Epithelial cell of proximal tubule (primary cell): ENCODE results near the gene CFAP65. TPM values are rescaled to one million over a fixed set of nuclear protein-coding genes. Genes with fewer than 3 reads are reported as not detected.

Experiments
- DNase-seq: peaks from one replicate; pipeline ENCODE4 v3.0.0-alpha.2; 2011; ENCODE audit warnings: low read depth
- H3K4me3 ChIP-seq: 2 replicates; pipeline ENCODE4 v1.5.1; 2011; ENCODE audit warnings: low read depth, mild to moderate bottlenecking, low read length
- total RNA-seq: library from RNA; depleted of rRNA; stranded (reverse); fragments of >200 nt; gene quantifications from 2 replicates; pipeline ENCODE4 v1.2.3, GENCODE V29; 2015
- TF ChIP-seq, protein P1 (sequence below): conservative IDR thresholded peaks from 2 replicates; pipeline ENCODE4 v1.5.1; 2012; ENCODE audit warnings: low read depth, mild to moderate bottlenecking, low read length

Gene CFAP65
- total RNA-seq, 1 donor from 2014 or later = 1.1 TPM

DNA sequence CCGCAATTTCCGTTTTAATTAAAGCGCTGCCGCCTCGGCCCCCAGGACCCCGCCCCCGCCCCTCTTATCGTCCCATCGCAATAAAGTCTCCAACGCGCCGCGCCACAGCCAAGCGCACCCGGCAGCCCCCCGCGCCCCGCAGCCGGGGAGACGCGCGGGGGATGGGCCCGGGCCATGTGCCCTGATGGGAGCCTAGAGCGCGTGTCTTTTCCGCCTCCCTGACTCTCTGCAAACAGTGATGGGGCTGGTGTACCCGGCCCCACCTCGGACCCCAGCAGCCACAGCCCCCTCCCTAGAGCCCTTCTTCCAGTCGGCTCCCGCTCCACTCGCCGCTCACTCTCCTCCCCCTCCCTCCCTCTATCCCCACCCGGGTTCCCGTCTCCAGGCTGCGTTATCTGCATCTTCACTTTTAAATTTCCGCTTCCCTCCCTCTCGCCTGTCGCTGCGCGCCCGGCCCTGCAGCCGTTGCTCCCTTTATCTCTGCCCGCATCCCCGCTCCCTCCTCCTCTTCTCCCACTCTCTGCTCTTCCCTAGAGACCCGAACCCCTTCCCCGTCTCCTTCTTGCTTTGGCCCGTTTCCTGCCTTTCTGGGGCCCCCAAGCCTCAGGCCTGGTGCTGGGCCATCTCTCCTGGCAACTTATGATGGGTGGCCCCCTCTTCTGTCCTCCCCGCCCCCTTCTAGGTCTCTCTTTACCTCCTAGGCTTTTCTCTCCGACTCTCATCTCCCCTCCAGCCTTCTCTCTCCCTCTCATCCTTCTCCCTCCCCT lies 55.8 kb downstream of the CFAP65 start:
- DNase-seq = no peak
- H3K4me3 ChIP-seq = no peak overlapping the region
- TF ChIP-seq, protein P1, sequence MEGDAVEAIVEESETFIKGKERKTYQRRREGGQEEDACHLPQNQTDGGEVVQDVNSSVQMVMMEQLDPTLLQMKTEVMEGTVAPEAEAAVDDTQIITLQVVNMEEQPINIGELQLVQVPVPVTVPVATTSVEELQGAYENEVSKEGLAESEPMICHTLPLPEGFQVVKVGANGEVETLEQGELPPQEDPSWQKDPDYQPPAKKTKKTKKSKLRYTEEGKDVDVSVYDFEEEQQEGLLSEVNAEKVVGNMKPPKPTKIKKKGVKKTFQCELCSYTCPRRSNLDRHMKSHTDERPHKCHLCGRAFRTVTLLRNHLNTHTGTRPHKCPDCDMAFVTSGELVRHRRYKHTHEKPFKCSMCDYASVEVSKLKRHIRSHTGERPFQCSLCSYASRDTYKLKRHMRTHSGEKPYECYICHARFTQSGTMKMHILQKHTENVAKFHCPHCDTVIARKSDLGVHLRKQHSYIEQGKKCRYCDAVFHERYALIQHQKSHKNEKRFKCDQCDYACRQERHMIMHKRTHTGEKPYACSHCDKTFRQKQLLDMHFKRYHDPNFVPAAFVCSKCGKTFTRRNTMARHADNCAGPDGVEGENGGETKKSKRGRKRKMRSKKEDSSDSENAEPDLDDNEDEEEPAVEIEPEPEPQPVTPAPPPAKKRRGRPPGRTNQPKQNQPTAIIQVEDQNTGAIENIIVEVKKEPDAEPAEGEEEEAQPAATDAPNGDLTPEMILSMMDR = no peak

DNA sequence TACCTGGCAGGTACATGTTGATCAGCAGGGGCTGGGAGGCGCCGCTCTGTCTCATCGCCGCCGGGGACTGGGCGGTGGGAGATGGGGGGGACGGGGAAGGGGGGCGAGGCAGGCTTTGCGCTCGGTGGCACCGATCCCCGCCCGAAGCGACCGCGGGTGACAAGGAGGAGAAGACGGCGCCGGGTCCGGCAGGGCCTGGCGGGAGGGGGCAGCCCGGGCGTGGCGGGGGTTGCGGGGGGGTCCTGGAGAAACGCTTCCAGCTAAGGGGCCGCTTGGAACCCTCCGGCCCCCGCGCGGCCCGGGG lies 56.3 kb downstream of the CFAP65 start, which contains the start of gene FEV:
Gene FEV, minus strand, starts transcription at position 164 of the 304 bp plus-strand sequence. Its CDS starts 109 bp downstream, at position 55.
- no peak for DNase-seq
- TF ChIP-seq, protein P1 = no peak
- no peak within 1 kb of the TSS for H3K4me3 ChIP-seq

DNA sequence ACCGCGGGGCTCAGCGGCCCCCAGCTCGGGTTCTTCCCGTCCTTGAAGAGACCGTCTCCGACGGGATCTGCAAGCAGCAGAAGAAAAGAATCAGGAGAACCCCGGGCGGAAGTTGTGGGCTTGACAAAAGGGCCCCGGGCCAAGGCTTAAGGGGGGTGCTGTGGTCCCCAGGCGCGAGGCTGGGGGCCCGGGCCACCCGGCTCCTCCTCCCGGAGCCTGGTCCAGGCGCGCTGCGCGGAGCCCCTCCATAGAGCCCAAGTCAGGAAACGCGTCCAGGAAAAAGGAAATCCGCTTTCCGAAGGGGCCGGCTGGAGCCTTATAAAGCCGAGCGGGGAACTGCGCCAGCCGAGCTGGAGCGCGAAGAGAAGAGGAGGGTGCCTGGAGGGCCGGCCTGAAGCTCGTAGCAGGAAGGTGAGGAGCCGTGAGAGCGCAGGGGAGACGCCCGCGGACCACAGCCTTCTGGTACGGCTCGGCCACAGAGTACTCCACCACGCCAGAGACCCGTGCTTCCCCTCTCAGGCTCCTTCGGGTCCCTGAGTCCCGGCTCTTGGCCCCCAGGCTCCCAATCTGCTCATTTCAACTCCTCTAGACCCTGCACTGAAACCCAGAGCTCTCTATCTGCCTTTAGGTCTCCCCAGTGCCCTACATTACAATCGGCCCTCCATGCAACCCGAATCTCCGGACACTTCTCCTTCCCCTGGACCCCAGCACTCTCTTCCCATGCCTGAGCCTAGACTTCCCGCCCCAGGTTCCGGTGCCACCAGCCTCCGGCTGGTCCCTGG lies 56.9 kb downstream of the CFAP65 start:
- TF ChIP-seq, protein P1 = no peak
- no peak overlapping the region for H3K4me3 ChIP-seq
- DNase-seq = no peak

DNA sequence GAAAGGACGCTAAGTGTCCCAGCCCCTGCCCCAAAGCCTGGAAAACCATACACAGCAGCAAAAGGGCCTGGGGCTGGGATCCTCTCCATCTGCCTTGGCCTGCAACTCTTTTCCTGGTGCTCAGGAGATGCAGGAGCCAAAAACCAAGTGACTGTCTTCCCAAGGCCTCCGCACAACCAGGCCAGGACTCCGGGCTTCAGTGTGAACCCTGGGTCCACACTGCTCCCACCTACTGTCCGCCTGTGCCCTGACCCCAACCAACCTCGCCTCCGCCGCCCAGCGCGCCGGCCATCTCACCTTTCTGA lies 57.4 kb downstream of the CFAP65 start:
- no peak for DNase-seq
- TF ChIP-seq, protein P1 = no peak
- no peak overlapping the region for H3K4me3 ChIP-seq

DNA sequence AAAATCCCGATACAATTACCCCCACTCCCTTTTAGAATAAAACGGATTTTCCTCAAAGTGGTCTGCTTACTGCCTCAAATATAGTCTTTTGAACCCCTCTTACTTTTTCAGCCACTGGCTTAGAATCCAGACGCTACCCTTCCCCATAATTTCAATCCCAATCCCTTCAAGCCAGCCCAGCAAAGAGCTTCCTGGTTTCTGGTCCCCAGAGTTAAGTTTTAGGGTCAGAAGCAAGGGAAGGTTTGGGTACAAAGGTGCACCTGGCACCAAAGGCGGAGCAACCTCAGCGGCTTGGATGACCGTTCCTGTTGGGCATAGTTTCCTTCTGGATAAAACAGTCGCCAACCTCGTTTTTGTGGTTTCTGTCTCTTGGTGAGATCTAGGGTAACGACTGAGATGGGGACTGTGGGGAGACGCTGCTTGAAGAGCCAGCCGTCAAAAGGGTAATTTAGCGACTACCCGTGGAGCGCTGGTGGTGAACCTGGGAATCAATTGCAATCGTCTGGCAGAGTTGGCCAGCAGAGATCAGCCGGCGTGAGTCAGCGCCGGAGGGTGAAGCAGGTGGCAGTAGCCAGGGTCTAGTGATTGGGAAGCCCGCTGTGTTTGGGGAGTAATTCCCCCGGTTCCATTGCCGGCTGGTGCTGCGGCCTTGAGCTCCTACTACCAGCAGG lies 57.9 kb downstream of the CFAP65 start:
- TF ChIP-seq, protein P1 = no peak
- no peak overlapping the region for H3K4me3 ChIP-seq
- DNase-seq = no peak

DNA sequence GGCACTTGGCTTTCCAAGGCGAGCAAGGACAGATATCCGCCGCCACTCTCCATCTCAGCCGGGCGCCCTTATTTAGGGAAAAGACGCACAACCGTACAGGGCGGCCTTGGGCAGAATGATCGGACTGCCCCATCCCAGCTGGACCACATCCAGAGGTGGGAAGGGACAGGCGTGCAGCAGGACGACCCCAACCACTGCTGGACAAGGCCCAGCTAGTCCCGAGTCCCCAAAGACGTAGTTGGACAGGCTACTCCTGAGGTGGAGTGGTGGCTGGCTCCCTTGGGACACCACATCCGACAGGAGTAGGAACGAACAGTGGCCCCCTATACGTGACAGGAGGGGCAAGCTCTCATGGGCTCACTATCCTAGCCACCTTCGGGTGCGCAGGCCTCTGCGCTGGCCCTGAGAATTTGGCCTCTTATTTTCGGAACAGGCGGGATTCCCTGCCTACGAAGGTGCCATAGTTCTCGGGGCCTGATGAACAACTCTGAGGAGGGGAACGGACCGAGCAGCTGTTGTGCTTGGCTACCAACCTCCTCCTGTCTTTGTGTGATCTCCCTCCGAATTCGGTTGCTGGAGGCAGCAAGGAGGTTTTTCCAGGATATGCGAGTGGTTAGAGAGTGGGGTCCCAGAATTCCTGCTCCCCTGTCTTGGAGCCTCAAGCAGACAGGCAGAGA lies 58.6 kb downstream of the CFAP65 start:
- no peak for DNase-seq
- H3K4me3 ChIP-seq = no peak overlapping the region
- TF ChIP-seq, protein P1 = no peak
